Esophagus muscularis mucosa (tissue), 4 donors: ENCODE results near the gene ACR. TPM values are rescaled to one million over a fixed set of nuclear protein-coding genes. Genes with fewer than 3 reads are reported as not detected.

Source experiments
- DNase-seq: peaks from one replicate; pipeline ENCODE4 v3.0.0-alpha.2; 2017; ENCODE audit errors: extremely low spot score
- H3K27ac ChIP-seq, 4 donors: fragments of 200-600 bp; sonication (generic); replicated peaks in 1 of 4; 1 replicate in 3 of 4; 2 replicates in 1 of 4; pipeline ENCODE4 v1.5.1; 2016 to 2019; ENCODE audit warnings: mild to moderate bottlenecking in 1 of 4
- H3K27me3 ChIP-seq, 4 donors: fragments of 200-600 bp; sonication (generic); one replicate each; pipeline versions ENCODE4 v1.5.1 to v1.6.0; 2016 to 2019
- H3K36me3 ChIP-seq, 4 donors: fragments of 200-600 bp; sonication (generic); one replicate each; pipeline ENCODE4 v1.5.1; 2016 to 2019
- H3K4me1 ChIP-seq, 4 donors: fragments of 200-600 bp; sonication (generic); one replicate each; pipeline ENCODE4 v1.5.1; 2016 to 2019
- H3K4me3 ChIP-seq, 4 donors: fragments of 200-600 bp; sonication (generic); 1 replicate in 2 of 4; 2 replicates in 2 of 4; pipeline ENCODE4 v1.5.1; 2016 to 2019; ENCODE audit warnings: mild to moderate bottlenecking in 4 of 4, moderate library complexity in 1 of 4
- H3K9me3 ChIP-seq, 4 donors: fragments of 200-600 bp; sonication (generic); 1 replicate in 3 of 4; 2 replicates in 1 of 4; pipeline ENCODE4 v1.5.1; 2016 to 2019
- CTCF ChIP-seq, 3 experiments: fragments of 200-600 bp in 2 of 3; fragments of 450-650 bp in 1 of 3; sonication (generic) in 2 of 3; IDR thresholded peaks; one replicate each; pipeline ENCODE4 v1.5.1; 2017 to 2019; ENCODE audit warnings: antibody characterized with exemption in 3 of 3, mild to moderate bottlenecking in 2 of 3, moderate library complexity in 1 of 3
- EP300 ChIP-seq: sonication (generic); formaldehyde crosslinking; IDR thresholded peaks from one replicate; pipeline ENCODE4 v1.6.1; 2017; ENCODE audit warnings: antibody characterized with exemption
- POLR2A ChIP-seq: fragments of 450-650 bp; IDR thresholded peaks from one replicate; pipeline ENCODE4 v1.6.1; 2017; ENCODE audit warnings: antibody characterized with exemption, moderate library complexity, mild to moderate bottlenecking, low read depth
- POLR2AphosphoS5 ChIP-seq, 2 donors: sonication (generic); formaldehyde crosslinking; IDR thresholded peaks; one replicate each; pipeline ENCODE4 v1.6.1; 2017; ENCODE audit warnings: antibody characterized with exemption in 2 of 2
- WGBS: methylation state at CpG from one replicate; pipeline ENCODE4 v1.1.5; 2018; 5-methylcytosine and 5-hydroxymethylcytosine counted together
- intact Hi-C: fragments of 100-400 bp; cut with DNase I; formaldehyde crosslinking; loops from one replicate; pipeline ENCODE4 v1.15.1; 2023
- total RNA-seq, 4 donors: library from RNA; depleted of rRNA; stranded (reverse); fragments of >200 nt; gene quantifications; one replicate each; pipeline versions ENCODE4 v1.1.0 to v1.2.1, GENCODE V29; 2016

The ACR gene
- total RNA-seq, 4 donors from 2014 or later = 0.42 to 0.46 TPM; not detected in 2

- peaks cover 12 to 30% (median 19%) of the 10 kb centered on the region in 4 donors for H3K4me1 ChIP-seq
- 100% methylated on average over 7 of the region's 7 CpGs for WGBS
- peaks cover 0 to 37% (median 4%) of the 10 kb centered on the region in 4 donors for H3K27me3 ChIP-seq
- DNase-seq = no peak
- H3K9me3 ChIP-seq = no peaks in the 10 kb centered on the region
- peaks cover 0 to 93% (median 49%) of the 10 kb centered on the region in 4 donors for H3K36me3 ChIP-seq
- TF ChIP-seq POLR2AphosphoS5 (IDR thresholded peaks at IDR 0.05) = no peak
- no peak for TF ChIP-seq EP300
- TF ChIP-seq CTCF (IDR thresholded peaks at IDR 0.05) = no peak
- no peak for TF ChIP-seq POLR2A
- H3K27ac ChIP-seq = no peak overlapping the region
- H3K4me3 ChIP-seq = no peak overlapping the region
- intact Hi-C loops = no loop called here
Observed at GRCh38 chr22:50725597-50725996, 12.4 kb upstream of the ACR start.

GRCh38 chr22:50726643-50727340 lies 11.2 kb upstream of the ACR start:
- H3K4me1 ChIP-seq = peaks cover 13 to 31% (median 18%) of the 10 kb centered on the region in 4 donors
- no peaks in the 10 kb centered on the region for H3K9me3 ChIP-seq
- WGBS = 86% methylated on average over 14 of the region's 14 CpGs
- peaks cover 0 to 87% (median 45%) of the 10 kb centered on the region in 4 donors for H3K36me3 ChIP-seq
- no peak overlapping the region for H3K27ac ChIP-seq
- no peak overlapping the region for H3K4me3 ChIP-seq
- H3K27me3 ChIP-seq = peaks cover 0 to 37% (median 4%) of the 10 kb centered on the region in 4 donors
- TF ChIP-seq CTCF (IDR thresholded peaks at IDR 0.05) = no peak
- no peak for TF ChIP-seq EP300
- no peak for TF ChIP-seq POLR2A
- no peak for TF ChIP-seq POLR2AphosphoS5 (IDR thresholded peaks at IDR 0.05)
- no peak for DNase-seq
- intact Hi-C loops = no loop called here

GRCh38 chr22:50727678-50728522 lies 10.1 kb upstream of the ACR start:
- no peak for DNase-seq
- Histone ChIP-seq H3K4me1 (peaks cover 17 to 26% (median 22%) of the 10 kb centered on the region in 4 donors), H3K9me3 (no peaks in the 10 kb centered on the region), H3K27ac (no peak overlapping the region), H3K4me3 (no peak overlapping the region), H3K36me3 (peaks cover 0 to 82% (median 38%) of the 10 kb centered on the region in 4 donors), H3K27me3 (peaks cover 0 to 37% (median 4%) of the 10 kb centered on the region in 4 donors)
- 92% methylated on average over 16 of the region's 23 CpGs for WGBS
- intact Hi-C loops = no loop called here
- no peak for TF ChIP-seq POLR2A

GRCh38 chr22:50728523-50728931 lies 9.5 kb upstream of the ACR start:
- peaks cover 0 to 35% (median 4%) of the 10 kb centered on the region in 4 donors for H3K27me3 ChIP-seq
- no peak overlapping the region for H3K27ac ChIP-seq
- WGBS = 100% methylated on average over 1 of the region's 2 CpGs
- H3K4me3 ChIP-seq = no peak overlapping the region
- H3K4me1 ChIP-seq = peaks cover 21 to 29% (median 24%) of the 10 kb centered on the region in 4 donors
- peaks cover 0 to 76% (median 34%) of the 10 kb centered on the region in 4 donors for H3K36me3 ChIP-seq
- intact Hi-C loops = no loop called here
- no peak for DNase-seq
- no peaks in the 10 kb centered on the region for H3K9me3 ChIP-seq
- TF ChIP-seq EP300 (no peak), POLR2A (no peak), POLR2AphosphoS5 (IDR thresholded peaks at IDR 0.05) (no peak), CTCF (IDR thresholded peaks at IDR 0.05) (no peak)
